Activated naive CD8-positive, alpha-beta T cell treated with anti-CD3 and anti-CD28 coated beads, Interleukin-2, amount 50 U/mL, for 16 hours (primary cell): ENCODE measurements around the gene MUS81.

ENCODE experiments used
- DNase-seq: peaks from one replicate; pipeline ENCODE4 v3.0.0-alpha.2; 2020; ENCODE audit warnings: low read depth, low spot score

Gene MUS81

GRCh38 chr11:65915101-65915820 is 55.0 kb downstream of the MUS81 start:
- DNase-seq, result no peak

- no peak for DNase-seq
Measured at GRCh38 chr11:65915821-65916251, 55.6 kb downstream of the MUS81 start.
